SW 1271 (cell line): ENCODE results near the gene DCLK1.
A peak's percentile ranks its signal among the peaks of the same experiment; 100 is the strongest.

ENCODE experiments used
- DNase-seq, 2 experiments: peaks; one replicate each; lab custom pipeline; 2025; lab: John Stamatoyannopoulos, UW

DCLK1 gene

DNA sequence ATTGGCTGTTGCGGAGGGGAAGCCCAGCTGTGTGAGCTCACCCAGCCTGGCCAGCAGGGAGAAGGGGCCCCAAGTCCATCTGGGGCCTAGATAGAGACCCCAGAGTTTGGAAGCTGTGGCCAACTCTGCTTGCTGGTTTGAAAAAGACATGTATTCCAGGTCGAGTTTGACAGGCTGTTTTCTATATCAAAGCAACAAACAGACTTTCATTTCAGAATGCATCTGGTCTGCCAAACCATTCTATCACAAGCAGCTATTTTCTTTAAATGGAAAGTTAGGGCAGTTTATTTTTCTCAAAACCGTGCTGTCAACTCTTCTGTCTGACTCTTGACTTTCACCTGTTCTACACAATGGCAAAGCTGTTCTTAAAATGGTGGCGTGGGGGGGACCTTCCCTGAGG lies 185.8 kb downstream of the DCLK1 start:
- no peak for DNase-seq

DNA sequence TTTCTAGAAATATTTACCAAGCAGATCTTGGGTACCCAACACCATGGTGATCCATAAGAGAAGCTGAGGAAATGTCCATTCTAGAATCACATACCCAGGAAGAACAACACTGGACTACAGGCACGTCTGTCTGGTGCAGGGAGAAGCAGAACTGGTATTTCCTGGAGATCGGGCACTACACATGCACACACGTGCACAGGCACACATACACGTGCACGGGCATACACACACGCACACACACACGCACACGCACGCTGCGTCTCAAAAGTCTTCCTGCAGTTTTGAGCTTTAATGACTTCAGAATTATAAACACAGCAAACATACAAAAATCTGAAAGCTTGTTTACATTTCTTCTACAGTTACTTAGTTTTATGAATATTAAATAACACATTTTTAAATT lies 189.8 kb downstream of the DCLK1 start:
- DNase-seq, result no peak

DNA sequence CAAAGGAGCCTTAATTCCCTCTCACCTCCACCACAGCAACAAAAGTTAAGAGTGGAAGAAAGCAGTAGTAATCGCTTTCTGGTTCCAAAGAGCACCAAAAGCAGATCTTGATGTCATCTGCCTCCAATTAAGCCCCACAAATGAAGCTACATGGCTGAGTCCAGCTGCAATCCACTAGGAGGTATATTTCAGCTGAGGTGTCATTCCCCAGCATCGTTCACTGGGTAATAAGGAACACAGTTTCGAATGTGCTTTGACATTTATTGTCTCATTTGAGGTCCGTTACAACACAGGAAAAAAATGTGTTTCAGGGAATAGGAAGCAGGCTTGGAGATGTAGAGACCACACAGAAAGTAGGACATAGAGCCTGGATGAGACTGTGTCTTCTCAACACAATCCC lies 190.4 kb downstream of the DCLK1 start:
- no peak for DNase-seq

DNA sequence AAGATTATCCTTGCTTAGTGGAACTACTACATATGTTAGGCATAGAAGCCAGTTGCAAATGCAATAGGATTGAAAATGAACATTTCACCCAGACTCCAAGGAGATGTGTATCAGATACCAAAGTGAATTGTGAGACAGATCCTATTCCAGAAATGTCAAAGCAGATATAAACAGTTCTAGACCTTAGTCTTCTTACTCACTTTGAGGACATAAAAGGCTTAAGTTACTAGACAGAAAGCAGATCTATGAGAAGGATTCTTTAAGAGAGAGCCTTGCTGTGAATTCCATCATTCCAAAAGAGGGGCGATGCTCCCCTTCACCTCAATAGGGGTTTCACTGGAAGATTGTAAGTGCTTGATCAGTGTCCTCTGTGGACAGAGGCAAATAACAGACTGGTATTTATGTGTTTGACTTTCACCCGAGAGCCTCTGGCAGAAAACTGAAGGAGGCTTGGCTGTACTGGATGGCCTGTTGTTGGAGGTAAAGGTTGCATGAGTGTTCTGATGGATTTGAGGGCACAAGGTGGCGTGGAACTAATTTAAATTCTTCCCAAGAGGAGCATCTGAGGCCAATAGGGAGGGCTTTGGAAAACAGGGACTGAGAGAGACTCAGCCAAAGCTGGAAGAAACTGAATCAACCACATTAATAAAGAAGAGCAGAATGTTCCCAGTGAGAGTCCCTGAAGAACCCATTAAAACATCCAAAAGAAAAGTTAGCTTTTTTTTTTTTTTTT lies 194.8 kb downstream of the DCLK1 start:
- DNase-seq, result no peak

DNA sequence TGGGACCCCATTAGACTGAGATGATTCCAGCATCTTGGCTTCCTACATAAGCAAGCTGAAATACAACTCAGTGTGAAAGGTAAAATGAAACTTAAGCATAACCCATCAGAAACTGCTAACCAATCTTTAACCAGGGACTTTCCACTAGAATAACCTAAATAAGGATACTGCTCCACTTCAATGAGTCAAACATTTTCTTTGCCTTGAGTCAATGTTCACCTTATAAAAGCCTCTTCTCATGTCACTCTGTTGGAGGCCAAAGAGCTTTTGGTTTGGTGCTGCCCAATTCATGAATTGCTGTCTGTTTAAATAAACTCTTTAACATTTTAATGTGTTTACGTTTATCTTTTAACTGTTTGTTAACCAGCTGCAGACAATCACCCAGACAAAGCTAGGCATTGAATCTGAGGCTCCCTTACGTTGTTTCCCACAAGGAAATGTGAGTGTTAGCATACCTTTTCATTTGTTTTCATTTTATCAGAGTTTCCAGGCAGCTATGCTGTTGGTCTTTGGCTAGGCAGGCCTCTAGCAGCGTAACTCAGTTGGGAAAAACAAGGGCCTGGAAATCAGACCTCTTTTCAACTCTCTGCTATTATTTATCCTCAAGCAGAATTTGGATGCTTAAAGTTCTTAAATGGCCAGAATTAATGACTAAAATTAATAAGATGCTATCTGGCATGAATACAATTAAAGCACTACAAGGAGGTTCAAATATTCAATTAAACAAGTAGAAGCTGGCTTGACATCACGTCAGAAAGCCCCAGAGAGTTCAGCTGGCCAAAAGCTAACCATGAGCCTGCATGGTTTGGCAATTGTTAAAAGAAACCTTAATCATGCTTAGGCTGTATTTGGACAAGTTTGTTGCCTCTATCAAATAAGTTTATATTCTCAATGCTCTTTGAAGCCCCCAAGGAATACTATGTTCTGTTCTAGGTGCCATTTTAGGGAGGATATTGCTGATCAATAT lies 200.2 kb downstream of the DCLK1 start:
- no peak for DNase-seq

DNA sequence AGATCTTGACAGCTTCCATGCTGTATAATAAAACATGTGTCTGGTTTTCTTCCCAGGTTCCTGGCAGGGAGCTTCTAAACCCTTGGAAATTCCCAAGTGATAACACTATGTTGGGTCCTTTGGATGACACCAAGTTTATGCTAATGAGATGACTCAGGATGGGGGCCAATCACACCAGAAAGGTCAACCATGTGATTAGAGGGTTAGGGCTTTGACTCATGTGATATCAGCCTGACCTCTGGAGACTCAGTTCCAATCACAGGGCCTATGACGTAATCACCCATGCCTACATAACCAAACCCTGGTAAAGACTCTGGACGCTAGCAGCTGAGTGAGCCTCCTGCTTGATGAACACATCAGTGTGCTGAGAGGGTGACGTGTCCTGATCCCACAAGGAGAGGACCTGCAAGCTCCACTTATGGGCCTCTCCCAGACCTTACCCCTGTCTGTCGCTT lies 203.6 kb downstream of the DCLK1 start:
- peak in 1 of 2 experiments; percentile 5 for DNase-seq

DNA sequence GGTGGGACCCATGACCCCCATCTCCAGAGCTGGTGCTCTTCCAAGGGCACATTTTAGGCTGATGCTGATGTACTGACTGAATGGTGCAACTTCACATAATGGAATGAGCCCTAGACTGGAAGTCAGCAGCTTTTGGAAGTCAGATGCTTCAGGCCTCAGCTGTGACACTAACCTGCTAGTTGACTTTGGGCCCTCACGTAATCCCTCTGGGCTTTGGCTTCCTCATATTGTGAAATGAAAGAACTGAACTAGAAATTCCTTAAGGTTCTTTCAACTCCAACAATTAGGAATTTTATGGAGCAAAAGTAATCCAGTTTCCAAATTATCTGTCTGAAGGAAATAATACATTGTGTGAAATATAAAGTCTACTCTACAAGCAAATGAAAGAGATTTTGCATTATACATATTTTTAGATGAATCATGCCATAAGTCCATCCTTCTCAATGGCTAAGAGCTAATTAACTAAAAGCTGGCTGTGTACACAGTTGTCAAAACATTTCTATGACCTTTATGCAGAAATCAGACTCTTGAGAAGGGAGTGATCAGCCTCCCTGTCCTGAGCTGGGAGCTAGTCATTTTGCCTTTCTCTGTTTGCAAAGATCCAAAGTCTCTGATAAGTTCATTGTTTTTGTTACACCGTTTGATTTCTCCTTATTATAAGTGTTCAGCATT lies 204.2 kb downstream of the DCLK1 start:
- no peak for DNase-seq

DNA sequence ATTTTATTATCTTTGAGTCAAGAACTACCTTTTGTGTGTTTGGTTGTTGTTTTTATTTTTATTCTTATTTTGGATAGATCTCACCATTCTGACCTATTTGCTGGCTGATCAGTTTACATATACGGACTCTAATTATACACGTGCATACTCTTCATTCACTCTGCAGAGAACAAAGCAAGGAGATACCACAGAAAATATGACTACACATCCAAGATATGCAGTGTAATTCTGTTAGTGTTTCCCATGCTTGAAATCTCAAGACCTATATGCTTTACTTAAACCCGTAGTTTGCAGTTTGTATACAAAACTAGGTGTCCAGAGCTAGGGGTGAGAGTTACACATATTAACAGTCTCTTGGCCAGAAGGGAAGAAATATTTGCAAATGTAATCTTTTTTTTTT lies 205.5 kb downstream of the DCLK1 start:
- no peak for DNase-seq

DNA sequence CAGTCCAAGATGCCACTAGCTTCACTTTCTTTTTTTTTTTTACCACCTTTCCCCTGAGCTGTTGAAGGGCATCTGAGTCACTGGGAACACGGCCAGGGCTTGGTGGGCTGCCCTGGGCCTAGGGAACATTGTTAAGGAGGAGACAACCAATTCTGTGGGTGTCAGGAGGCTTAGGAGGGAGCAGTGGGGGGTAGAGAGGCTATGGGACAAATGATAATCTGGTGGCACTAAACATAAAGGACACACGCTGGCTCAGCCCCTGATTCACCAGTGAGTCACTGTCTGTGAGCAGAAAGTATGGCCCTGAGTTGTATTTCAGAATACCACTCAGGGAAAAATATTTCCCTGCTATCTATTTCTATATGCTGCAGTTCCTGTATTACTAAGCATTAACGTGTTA lies 207.8 kb downstream of the DCLK1 start:
- peak in 1 of 2 experiments; percentile 42 for DNase-seq

DNA sequence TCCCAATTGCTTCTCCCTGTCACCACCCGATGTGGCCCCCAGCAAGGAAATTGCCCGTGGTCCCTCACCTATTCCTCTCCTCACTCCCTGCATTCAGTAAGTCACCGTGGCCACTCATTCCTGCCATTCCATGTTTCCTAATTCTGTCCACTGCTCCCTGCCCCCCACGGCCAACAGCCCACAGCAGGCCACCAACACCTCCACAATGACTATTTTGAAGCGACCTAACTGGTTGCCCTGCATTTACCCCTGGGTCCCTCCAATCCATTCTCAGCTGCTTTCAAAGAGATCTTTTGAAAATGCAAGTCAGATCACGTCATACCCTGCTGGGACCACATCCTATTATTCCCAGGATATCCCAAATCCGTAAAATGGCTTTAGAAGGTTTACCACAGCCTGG lies 210.4 kb downstream of the DCLK1 start:
- no peak for DNase-seq

DNA sequence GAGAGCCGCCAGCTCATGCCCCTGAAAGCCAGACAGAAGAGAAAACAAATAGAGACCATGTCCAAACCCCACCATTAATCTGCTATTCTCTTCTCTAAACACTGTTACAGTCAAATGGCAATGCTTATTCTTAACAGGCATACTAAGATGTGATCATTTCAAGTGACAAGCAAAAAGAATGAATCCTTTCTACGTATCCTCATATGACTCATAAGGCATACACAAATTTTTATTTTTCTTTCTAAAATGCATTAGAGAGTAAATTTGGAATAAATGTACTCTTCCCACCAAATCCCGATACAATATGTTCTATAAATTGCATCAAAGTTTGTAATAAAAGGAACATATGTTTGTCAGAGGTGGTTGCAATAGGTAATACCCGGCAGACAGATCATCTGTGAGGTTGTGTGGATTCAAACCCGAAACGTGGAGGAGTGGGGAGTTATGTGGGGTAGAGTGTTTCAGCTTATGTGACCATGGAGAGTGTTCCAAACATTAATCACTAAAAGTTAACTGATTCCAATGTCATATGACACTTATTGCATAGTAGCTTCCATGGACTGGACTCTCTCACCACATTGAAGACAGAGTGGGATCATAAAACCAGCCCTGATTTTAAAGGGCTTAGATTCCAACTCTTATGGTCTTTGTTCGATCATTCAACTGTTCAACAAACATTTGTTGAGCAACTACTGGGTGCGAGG lies 213.1 kb downstream of the DCLK1 start:
- no peak for DNase-seq

DNA sequence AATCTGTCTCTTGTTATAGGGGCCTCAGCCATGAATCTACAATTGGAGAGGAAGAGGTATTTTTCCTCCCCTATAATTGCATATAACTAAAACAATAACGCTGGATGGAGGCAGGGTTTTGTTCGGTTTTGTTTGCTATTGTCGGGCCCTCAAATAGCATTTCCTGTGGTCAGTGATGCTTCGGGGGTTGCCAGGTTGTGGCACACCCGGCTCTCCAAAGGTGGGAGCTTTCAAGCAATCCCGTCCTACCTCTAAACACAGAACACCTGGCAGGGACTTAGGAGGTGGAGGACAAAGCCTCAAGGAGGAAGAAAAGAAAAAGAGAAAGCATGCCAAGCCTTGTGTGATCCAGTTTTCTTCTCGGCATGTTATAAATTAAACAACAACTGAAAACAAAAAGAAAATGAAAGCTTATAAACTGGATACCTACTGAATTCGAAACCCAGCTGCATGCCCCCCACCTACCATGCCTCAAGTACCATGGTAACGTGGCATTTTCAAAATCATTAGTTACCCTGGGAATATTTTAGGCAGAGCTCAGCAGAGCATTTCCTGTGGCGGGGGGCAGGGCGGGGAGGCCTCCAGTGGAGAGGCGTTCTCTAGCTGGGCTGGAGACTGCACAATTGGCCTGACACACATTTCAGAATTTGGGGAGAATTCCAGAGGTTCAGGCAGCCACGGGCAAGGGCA lies 213.8 kb downstream of the DCLK1 start:
- no peak for DNase-seq

DNA sequence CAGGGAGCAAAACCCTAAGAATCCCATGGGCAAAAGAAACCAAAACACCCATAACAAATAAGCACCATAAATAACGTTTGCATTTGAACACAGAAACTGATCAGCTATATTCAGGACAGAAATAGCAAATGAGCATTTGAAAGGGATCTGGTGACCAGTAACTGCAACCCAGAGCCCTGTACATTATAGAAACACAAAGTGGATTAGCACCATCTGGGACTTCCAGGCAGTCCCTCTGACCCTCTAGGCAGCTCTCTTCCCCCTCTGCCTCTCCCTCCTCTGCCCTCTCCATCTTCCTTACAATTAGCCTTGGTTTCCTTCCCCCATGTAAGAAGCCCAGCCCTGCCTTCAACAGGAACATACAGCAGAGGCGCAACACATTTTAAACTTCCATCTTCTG lies 215.0 kb downstream of the DCLK1 start:
- DNase-seq, result no peak

DNA sequence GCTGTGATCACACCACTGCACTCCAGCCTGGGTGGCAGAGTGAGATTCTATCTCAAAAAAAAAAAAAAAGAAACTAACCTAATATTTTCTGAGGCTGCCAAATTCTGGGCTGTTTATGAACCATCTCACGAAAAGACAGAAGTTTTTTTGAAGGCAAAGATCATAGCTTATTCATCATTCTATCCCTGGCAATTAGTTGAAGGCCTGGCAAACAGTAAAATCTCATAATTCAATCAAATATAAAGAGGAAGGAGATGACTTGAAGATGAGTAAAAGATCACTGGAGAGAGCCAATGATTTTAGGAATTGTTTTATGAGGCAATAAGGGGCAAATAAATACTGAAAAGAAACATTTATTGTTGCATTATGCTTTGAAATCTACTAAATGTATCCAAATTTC lies 216.5 kb downstream of the DCLK1 start:
- no peak for DNase-seq

DNA sequence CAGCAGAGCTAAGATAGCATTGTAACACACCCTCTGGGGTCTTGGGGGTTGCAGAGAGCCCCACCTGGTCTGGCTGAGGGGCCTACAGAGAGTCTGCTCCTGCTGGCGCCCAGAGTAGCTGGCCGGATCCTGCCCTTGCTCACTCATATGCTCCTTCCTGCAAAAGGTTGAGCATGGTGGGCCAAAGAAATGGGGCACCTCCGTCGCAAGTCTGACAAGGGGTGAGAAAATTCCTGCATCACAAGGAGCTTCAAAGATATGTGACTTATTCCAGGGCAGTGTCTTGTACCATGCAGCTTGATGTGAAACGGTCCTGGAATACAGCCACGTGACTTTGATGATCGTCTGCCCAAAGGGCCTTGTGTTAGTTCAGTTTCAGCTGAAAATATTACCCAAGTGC lies 218.3 kb downstream of the DCLK1 start:
- no peak for DNase-seq

DNA sequence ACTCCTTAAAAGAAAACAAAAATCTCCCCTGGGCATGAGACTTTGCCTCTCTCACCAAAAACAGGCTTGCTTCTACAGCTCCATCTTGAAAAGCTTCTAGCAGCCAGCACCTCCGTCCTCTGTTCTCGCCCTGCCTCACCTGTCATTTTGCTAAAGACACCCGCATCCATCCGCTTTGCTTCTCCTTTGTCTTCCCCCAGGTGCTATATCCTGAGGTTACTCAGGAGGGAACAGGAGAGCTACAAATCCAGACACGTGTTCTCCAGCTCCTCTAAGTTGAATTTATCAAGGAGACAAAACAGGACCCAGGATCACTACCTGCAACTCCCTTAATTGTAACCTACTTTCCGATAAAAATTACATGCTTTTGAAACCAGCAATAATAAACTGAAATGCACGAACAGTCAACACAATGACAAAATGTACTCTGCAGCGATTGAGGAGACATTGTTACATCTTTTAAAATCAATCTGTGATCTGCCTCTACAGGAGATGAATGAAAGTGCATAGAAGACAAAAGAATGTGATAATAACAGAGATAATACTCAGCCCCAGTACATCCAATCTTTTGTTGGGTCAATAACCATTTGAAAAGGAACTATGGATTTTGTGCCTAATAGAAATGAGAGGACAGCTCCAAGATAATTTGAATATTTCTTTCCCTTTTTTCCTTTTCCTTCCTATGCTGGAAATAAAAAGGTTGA lies 221.2 kb downstream of the DCLK1 start:
- DNase-seq, result no peak

DNA sequence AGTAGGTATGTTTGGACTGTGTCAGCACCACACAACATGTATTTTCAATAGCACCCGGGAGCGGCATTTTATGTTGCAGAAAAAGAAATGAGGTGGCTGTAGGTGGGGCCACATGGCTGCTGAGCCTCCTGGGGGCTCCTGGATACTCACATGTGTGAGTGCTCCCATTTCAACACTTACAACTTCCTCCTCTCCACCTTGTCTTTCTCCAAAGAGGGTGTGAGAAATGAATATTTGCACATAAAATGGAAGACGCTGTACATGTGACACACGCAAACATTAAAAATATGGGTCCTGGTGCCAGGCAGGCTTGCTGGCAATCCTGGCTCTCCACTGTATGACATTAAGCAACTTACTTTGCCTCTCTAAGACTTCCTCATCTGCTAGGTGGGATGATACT lies 222.1 kb downstream of the DCLK1 start:
- no peak for DNase-seq

DNA sequence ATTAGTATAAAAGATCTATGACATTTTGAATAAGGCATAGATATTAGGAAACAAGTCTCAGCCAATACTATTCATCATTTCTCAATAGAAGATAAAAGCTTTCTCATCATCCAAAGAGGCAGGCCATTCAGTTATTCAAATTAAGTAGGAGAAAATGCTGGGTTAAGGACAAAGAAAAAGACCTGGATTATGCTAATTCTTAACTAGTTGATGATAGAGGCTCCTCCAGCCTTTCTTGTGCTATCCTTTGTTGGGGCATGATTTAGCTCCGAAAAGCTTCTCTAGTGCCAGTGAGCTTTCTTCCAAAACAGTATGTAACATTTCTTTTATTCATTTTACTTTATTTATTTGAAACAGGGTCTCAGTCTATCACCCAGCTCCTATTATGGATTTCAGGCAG lies 223.0 kb downstream of the DCLK1 start:
- DNase-seq, result no peak

DNA sequence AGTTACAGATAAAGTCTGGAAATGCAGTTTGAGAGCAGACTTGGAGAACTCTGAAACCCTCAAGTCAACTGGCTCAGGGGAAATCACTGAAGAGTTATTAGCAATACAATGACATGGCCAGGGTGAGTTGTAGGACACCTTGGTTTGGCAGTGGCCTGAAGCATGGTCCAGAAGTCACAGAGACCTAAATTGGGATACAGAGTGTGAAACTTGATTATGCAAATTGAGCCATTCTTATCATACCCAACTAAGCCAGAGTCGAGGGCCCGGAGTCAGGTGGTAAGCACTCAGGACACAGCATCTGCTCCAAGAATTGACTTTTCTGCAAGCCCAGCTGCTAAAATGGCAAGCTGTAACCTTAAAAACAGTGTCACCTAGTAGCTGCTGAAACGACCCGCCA lies 224.5 kb downstream of the DCLK1 start:
- DNase-seq, result no peak

DNA sequence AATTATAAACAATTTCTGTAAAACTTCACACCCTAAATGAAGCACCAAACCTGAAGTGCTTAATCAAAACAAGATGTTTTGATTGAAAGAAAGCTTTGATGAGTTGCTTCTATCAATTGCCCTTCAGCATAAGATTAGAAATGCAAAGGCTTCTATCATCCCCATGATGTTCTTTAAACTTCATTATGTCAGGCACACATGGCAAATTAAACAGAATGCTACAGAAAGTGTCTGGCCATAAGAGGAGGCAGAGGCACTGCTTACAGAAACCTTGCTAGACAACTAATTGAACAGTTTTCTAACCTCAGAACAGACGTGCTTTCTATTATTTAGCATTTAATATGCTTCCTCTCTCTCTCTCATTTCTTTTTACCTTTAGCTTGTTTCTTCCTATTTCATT lies 228.1 kb downstream of the DCLK1 start:
- DNase-seq, result no peak

DNA sequence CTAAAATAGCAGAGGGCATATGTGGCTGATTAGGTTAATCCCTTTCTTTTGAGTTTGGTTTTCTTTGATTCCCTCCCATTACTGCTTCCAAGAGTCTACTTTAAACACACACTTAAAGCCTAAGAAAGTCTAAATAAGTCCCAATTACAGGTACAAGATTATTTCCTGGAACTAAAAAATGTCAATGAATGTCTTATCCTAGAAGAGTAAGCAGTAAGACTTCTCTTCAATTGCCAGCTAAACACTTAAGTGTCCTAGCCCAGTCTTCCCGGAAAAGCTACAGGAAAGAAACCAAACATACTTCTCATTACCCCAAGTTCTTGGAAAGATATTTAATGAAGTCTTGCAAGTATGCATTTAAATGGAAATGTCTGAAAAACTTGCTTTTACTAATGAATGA lies 233.1 kb downstream of the DCLK1 start:
- no peak for DNase-seq
